Glutamatergic neuron (in vitro differentiated cells): ENCODE measurements around the gene AGAP1. TPM values are rescaled to one million over a fixed set of nuclear protein-coding genes. Genes with fewer than 3 reads are reported as not detected.

Source experiments
- DNase-seq: peaks from one replicate; pipeline ENCODE4 v3.0.0; 2022
- H3K27ac Mint-ChIP-seq: one replicate; pipeline ENCODE4 v1.8.0; 2020; ENCODE audit warnings: mild to moderate bottlenecking, mixed read lengths, inconsistent platforms; ENCODE audit not compliant: unreplicated experiment
- H3K27me3 Mint-ChIP-seq: one replicate; pipeline ENCODE4 v1.8.0; 2020; ENCODE audit warnings: mild to moderate bottlenecking, moderate library complexity, mixed read lengths, inconsistent platforms; ENCODE audit not compliant: unreplicated experiment
- H3K36me3 Mint-ChIP-seq: one replicate; pipeline ENCODE4 v1.8.0; 2020; ENCODE audit warnings: mild to moderate bottlenecking, mixed read lengths, inconsistent platforms; ENCODE audit not compliant: unreplicated experiment
- H3K4me1 Mint-ChIP-seq: one replicate; pipeline ENCODE4 v1.8.0; 2020; ENCODE audit warnings: mild to moderate bottlenecking, low read depth, mixed read lengths, inconsistent platforms; ENCODE audit not compliant: unreplicated experiment
- H3K4me3 Mint-ChIP-seq: one replicate; pipeline ENCODE4 v1.8.0; 2020; ENCODE audit warnings: mild to moderate bottlenecking, mixed read lengths, inconsistent platforms; ENCODE audit not compliant: unreplicated experiment
- H3K9me3 Mint-ChIP-seq: one replicate; pipeline ENCODE4 v1.8.0; 2020; ENCODE audit warnings: mild to moderate bottlenecking, moderate library complexity, mixed read lengths, inconsistent platforms; ENCODE audit not compliant: unreplicated experiment
- CTCF ChIP-seq: fragments of 200-600 bp; sonication (generic); IDR thresholded peaks from one replicate; pipeline ENCODE4 v1.5.0; 2021; ENCODE audit not compliant: partially characterized antibody, unreplicated experiment
- total RNA-seq: library from RNA; stranded (reverse); fragmentation: NEBNext Ultra II Directional; extraction: Animal tissue kit (Norgen Biotek cat#: 25700); gene quantifications from one replicate; pipeline ENCODE4 v1.2.1, GENCODE V29; 2021; ENCODE audit not compliant: unreplicated experiment

AGAP1 gene
- total RNA-seq, 1 donor from 2014 or later, result 153 TPM

- H3K27ac Mint-ChIP-seq, result peak overlapping the region; percentile 100
- peaks cover 78% of the 10 kb centered on the region for H3K4me1 Mint-ChIP-seq
- TF ChIP-seq CTCF, result no peak
- H3K4me3 Mint-ChIP-seq, result peak overlapping the region; percentile 74
- peaks cover 6% of the 10 kb centered on the region for H3K9me3 Mint-ChIP-seq
- H3K27me3 Mint-ChIP-seq, result peaks cover 5% of the 10 kb centered on the region
- H3K36me3 Mint-ChIP-seq, result no peaks in the 10 kb centered on the region
- DNase-seq, result no peak
These were observed 8.5 kb downstream of the AGAP1 start for GRCh38 chr2:235502336-235502735.

GRCh38 chr2:235504441-235505180, 10.8 kb downstream of the AGAP1 start:
- TF ChIP-seq CTCF, result no peak
- H3K27ac Mint-ChIP-seq, result peak overlapping the region; percentile 100
- H3K4me1 Mint-ChIP-seq, result peaks cover 72% of the 10 kb centered on the region
- peak overlapping the region; percentile 83 for H3K4me3 Mint-ChIP-seq
- peaks cover 7% of the 10 kb centered on the region for H3K9me3 Mint-ChIP-seq
- peaks cover 5% of the 10 kb centered on the region for H3K27me3 Mint-ChIP-seq
- no peaks in the 10 kb centered on the region for H3K36me3 Mint-ChIP-seq
- DNase-seq, result no peak

- Mint-ChIP-seq H3K4me1 (peaks cover 67% of the 10 kb centered on the region), H3K9me3 (peaks cover 7% of the 10 kb centered on the region), H3K27me3 (peaks cover 6% of the 10 kb centered on the region), H3K27ac (peak overlapping the region; percentile 100), H3K36me3 (no peaks in the 10 kb centered on the region), H3K4me3 (peak overlapping the region; percentile 83)
- DNase-seq, result peak; percentile 58
- TF ChIP-seq CTCF, result no peak
These were observed 11.4 kb downstream of the AGAP1 start for GRCh38 chr2:235505181-235505741.

- Mint-ChIP-seq H3K4me3 (peak overlapping the region; percentile 71), H3K9me3 (peaks cover 6% of the 10 kb centered on the region), H3K27ac (peak overlapping the region; percentile 92), H3K27me3 (peaks cover 8% of the 10 kb centered on the region), H3K36me3 (no peaks in the 10 kb centered on the region), H3K4me1 (peaks cover 59% of the 10 kb centered on the region)
- no peak for DNase-seq
- TF ChIP-seq CTCF, result no peak
These were observed 12.6 kb downstream of the AGAP1 start for GRCh38 chr2:235506291-235506996.
